ENCODE data around the gene CCR7. TPM values are rescaled to one million over a fixed set of nuclear protein-coding genes. Genes with fewer than 3 reads are reported as not detected.

CCR7 gene
- total RNA-seq, 1 donor = not detected

DNA sequence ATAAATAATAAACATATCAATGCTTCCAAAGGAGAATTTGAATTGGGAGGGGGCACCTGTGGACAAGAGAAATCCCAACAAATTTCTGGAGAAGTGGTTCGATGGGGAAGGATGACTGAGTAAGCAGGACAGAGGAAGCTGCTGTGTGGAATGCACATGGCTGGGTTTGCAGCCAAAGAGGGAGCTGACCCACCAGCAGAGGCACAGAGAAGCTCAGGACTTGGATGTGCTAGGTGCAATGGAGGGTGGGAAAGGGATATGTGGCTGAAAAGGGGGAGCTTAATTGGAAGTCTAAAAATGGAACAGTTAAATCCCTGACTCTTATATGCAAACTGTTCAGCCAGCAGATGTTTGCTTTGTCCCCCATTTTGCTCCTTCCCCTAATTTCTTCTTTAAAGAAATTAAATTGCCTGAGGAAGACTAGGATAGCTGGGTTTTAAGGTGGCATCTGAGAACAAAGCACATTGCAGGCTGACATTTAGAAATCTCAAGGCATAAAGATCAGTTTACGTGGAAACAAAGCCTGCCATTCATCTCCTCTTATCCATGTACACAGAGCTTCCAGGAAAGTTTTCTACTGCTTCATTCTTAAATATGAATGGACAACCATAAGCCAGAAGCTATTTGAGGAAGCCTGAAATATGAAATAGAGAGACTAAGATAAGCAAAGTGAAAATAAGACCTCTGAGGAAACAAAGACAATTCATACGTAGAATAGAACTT is 40.9 kb downstream of the CCR7 start:
- TF ChIP-seq, protein P1, sequence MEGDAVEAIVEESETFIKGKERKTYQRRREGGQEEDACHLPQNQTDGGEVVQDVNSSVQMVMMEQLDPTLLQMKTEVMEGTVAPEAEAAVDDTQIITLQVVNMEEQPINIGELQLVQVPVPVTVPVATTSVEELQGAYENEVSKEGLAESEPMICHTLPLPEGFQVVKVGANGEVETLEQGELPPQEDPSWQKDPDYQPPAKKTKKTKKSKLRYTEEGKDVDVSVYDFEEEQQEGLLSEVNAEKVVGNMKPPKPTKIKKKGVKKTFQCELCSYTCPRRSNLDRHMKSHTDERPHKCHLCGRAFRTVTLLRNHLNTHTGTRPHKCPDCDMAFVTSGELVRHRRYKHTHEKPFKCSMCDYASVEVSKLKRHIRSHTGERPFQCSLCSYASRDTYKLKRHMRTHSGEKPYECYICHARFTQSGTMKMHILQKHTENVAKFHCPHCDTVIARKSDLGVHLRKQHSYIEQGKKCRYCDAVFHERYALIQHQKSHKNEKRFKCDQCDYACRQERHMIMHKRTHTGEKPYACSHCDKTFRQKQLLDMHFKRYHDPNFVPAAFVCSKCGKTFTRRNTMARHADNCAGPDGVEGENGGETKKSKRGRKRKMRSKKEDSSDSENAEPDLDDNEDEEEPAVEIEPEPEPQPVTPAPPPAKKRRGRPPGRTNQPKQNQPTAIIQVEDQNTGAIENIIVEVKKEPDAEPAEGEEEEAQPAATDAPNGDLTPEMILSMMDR (IDR thresholded peaks at IDR 0.05; ENCODE audit: extremely low read depth, low read depth, low read length) = no peak
- no peaks in the 10 kb centered on the region for H3K27me3 ChIP-seq (ENCODE audit: insufficient read depth, low read length)
- H3K36me3 ChIP-seq (ENCODE audit: insufficient read depth, low read length) = no peaks in the 10 kb centered on the region
- H3K4me1 ChIP-seq (ENCODE audit: insufficient read depth, low read length) = peaks cover 19% of the 10 kb centered on the region
- H2AFZ ChIP-seq (ENCODE audit: low read length) = peak overlapping the region; percentile 4
- no peak for DNase-seq (ENCODE audit: insufficient read length, low spot score, missing footprints)
- no peaks in the 10 kb centered on the region for H3K9me3 ChIP-seq (ENCODE audit: low read depth, low read length)
- H3K79me2 ChIP-seq (ENCODE audit: insufficient read depth, low read length) = no peaks in the 10 kb centered on the region
- H3K27ac ChIP-seq (ENCODE audit: low read depth, low read length) = no peak overlapping the region
- no peak overlapping the region for H3K4me2 ChIP-seq (ENCODE audit: insufficient read depth, low read length)
- H4K20me1 ChIP-seq (ENCODE audit: insufficient read depth, low read length) = no peaks in the 10 kb centered on the region
- H3K4me3 ChIP-seq (ENCODE audit: insufficient read depth, low read length) = no peak overlapping the region

DNA sequence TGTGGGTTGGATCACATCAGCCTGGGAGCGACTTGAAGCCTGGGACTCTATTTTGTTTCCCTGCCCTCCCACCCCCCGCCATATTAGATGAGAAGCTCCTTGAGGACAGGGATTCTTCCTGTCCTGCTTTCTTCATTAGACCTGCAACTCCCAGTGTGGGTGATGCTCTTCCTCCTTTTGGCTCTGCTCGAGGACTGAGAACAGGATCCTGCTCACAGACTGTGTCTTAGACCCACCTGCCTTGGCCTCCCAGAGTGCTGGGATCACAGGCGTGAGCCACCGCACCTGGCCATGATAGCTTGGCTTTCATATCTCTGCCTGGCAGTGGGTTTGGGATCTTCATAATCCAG is 42.3 kb downstream of the CCR7 start:
- no peaks in the 10 kb centered on the region for H3K27me3 ChIP-seq (ENCODE audit: insufficient read depth, low read length)
- H3K79me2 ChIP-seq (ENCODE audit: insufficient read depth, low read length) = no peaks in the 10 kb centered on the region
- H3K4me2 ChIP-seq (ENCODE audit: insufficient read depth, low read length) = no peak overlapping the region
- H3K36me3 ChIP-seq (ENCODE audit: insufficient read depth, low read length) = no peaks in the 10 kb centered on the region
- no peak overlapping the region for H3K4me3 ChIP-seq (ENCODE audit: insufficient read depth, low read length)
- H3K27ac ChIP-seq (ENCODE audit: low read depth, low read length) = peak overlapping the region; percentile 95
- peaks cover 27% of the 10 kb centered on the region for H3K4me1 ChIP-seq (ENCODE audit: insufficient read depth, low read length)
- TF ChIP-seq, protein P1 (IDR thresholded peaks at IDR 0.05; ENCODE audit: extremely low read depth, low read depth, low read length) = no peak
- H3K9me3 ChIP-seq (ENCODE audit: low read depth, low read length) = no peaks in the 10 kb centered on the region
- no peaks in the 10 kb centered on the region for H4K20me1 ChIP-seq (ENCODE audit: insufficient read depth, low read length)
- no peak for DNase-seq (ENCODE audit: insufficient read length, low spot score, missing footprints)
- no peak overlapping the region for H2AFZ ChIP-seq (ENCODE audit: low read length)

DNA sequence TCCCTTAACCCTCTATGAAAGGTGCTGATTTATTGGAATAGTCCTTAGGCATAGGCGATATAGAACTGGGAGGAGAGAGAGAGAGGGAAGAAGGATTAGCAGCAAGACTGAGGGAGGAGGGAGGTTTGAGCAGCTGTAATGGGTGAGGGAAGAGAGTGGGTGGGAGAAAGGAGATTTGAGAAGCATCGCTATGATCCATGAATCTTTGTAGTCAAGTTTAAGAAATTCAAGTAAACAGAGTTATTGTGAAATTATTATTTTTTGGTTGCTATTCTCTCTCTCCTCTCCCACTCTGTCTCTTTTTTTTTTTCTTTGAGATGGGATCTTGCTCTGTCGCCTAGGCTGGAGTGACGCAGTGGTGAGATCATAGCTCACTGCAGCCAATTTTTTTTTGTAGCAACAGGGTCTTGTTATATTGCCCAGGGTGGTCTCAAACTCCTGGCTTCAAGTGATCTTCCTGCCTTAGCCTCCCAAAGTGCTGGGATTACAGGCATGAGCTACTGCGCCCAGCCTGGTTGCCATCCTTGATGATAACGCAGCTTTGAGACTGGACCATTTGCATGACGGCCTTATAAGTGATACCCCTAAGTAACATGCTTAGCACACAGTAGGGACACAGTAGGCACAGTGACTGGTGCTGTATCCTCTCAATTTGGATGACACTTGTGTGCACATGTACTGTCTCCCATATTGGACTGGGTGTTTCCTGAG is 42.9 kb downstream of the CCR7 start:
- no peak overlapping the region for H3K4me3 ChIP-seq (ENCODE audit: insufficient read depth, low read length)
- no peaks in the 10 kb centered on the region for H3K79me2 ChIP-seq (ENCODE audit: insufficient read depth, low read length)
- peak overlapping the region; percentile 34 for H3K4me2 ChIP-seq (ENCODE audit: insufficient read depth, low read length)
- no peaks in the 10 kb centered on the region for H3K9me3 ChIP-seq (ENCODE audit: low read depth, low read length)
- DNase-seq (ENCODE audit: insufficient read length, low spot score, missing footprints) = no peak
- no peaks in the 10 kb centered on the region for H3K27me3 ChIP-seq (ENCODE audit: insufficient read depth, low read length)
- TF ChIP-seq, protein P1 (IDR thresholded peaks at IDR 0.05; ENCODE audit: extremely low read depth, low read depth, low read length) = no peak
- peak overlapping the region; percentile 95 for H3K27ac ChIP-seq (ENCODE audit: low read depth, low read length)
- no peak overlapping the region for H2AFZ ChIP-seq (ENCODE audit: low read length)
- no peaks in the 10 kb centered on the region for H3K36me3 ChIP-seq (ENCODE audit: insufficient read depth, low read length)
- no peaks in the 10 kb centered on the region for H4K20me1 ChIP-seq (ENCODE audit: insufficient read depth, low read length)
- peaks cover 27% of the 10 kb centered on the region for H3K4me1 ChIP-seq (ENCODE audit: insufficient read depth, low read length)

DNA sequence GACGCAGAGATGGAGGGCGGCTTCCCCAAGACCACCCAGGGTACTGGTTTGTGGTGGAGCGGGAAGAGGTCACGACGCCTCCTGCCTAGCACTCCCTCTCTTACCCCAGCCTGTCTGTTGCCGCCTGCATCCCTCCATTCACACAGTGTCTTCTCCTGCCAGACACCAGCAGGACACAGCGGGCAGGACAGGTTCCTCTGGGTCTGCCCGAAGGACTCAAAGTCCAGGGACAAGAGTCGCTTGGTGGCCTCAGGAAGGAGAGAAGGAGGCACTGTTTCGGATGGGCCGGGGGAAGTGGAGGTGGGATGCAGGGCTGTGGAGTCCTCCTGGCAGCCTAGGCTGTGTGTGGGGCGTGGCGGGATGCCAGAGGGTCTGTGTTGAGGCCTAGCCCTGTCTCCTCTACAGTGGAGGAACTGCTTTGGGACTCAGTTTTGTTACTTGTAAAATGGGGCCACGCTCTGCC is 44.2 kb downstream of the CCR7 start:
- Histone ChIP-seq H2AFZ (ENCODE audit: low read length) (no peak overlapping the region), H3K79me2 (ENCODE audit: insufficient read depth, low read length) (no peaks in the 10 kb centered on the region)
- no peak for DNase-seq (ENCODE audit: insufficient read length, low spot score, missing footprints)

More for the DNA sequence above, 44.2 kb downstream of the CCR7 start:
- TF ChIP-seq, protein P1 (IDR thresholded peaks at IDR 0.05; ENCODE audit: extremely low read depth, low read depth, low read length) = no peak
- Histone ChIP-seq H3K27me3 (ENCODE audit: insufficient read depth, low read length) (no peaks in the 10 kb centered on the region), H4K20me1 (ENCODE audit: insufficient read depth, low read length) (no peaks in the 10 kb centered on the region), H3K4me3 (ENCODE audit: insufficient read depth, low read length) (no peak overlapping the region), H3K4me2 (ENCODE audit: insufficient read depth, low read length) (peak overlapping the region; percentile 9), H3K27ac (ENCODE audit: low read depth, low read length) (peak overlapping the region; percentile 95), H3K9me3 (ENCODE audit: low read depth, low read length) (no peaks in the 10 kb centered on the region), H3K36me3 (ENCODE audit: insufficient read depth, low read length) (no peaks in the 10 kb centered on the region), H3K4me1 (ENCODE audit: insufficient read depth, low read length) (peaks cover 40% of the 10 kb centered on the region)

Measured in osteoblast (primary cell).